NCI-H2171 (cell line): ENCODE measurements around the gene RRP12.

Experiments used
- DNase-seq: peaks from one replicate; lab custom pipeline; 2025; lab: John Stamatoyannopoulos, UW

RRP12 gene

DNA sequence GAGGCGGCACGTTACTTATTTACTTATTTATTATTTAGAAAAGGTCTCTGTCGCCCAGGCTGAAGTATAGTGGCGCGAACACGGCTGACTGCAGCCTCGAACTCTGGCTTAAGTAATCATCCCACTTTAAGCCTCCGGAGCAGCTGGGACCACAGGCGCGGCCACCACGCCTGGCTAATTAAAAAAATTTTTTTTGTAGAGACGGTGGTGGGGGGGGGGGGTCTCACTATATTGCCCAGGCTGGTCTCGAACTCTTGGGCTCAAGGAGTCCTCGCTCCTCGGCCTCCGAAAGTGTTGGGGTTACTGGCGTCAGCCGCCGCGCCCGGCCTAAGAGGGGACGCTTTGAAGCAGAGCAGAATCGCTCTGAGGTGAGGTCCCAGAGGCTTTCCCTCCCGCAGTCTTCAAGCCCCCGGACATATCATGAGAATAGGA, 65.9 kb downstream of the RRP12 start:
- DNase-seq = no peak

DNA sequence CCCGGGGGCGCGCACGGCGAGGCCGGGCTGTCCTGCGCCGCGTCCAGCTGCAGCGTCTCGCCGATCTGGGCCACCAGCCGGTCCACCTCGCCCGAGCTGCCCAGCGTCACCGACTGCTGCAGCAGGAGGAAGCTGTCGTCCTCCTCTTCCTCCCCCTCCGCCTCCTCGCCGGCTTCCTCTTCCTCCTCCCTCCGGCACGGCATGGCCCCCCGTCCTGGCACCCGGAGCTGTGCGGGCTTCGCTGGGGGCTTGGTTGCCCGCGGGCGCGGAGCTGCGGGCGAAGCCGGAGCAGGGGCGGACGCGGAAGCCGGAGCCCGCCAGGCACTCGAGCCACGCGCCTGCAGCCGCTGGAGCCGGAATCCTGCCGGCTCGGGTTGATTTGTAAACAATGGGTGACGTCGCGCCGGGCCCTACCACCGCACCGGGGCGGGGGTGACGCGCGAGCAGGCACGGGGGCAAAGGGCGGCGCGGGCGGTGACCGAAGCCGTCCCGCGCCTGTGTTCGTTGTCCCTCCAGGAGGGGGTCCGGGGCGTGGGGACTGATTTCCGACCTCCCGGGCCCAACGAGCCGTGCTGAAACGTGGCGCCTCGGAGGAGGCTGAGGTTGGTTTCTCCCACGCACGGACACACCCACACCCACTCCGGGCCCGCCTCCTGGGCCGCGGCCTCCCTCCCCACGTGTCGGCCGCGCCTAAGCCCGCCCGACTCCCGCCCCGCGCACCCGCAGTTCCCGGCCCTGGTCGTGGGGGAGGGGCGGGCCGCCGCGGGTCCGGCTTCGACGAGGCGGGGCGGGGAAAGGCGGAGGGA, 66.6 kb downstream of the RRP12 start, which contains the start of gene FRAT2:
TSS of gene FRAT2 (minus strand) at position 360 of the 806 bp plus-strand sequence. CDS start at position 203, 157 bp downstream.
- peak; percentile 65 for DNase-seq

DNA sequence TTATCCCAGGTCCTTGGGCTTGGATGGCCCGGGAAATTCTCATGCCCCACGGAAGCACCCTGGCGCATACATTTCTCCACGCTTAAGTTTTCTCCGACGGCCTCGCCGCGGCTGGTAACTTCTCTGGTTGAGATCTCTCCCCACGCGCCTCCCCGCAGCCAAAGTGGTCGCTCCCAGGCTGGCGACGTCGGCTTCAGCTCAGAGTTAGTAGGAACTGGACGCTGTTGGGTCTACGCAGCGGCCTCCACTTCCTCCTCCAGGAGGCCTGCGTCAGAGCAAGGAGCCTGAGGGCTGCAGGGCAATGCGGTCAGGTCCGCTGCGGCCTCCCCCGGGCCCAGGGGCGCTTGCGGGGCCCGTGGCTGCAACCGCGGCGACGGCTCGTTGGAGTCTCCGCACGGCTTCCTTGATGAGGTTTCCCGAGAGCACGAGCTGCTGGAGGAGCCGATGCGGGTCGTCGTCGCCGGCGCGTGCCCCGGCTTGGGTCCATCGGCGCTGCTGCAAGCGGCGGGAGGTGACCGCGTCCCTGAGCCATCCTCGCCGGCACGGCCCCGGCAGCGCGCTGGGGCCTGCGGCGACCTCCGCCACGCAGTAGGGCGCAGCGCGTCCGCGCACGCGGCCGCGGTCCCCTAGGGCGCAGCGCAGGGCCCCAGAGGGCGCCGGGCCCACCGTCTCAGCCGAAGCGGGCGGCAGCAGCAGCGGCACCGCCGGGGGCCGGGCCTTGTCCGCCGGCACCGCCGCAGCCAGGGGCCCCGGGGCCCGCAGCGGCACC, 67.4 kb downstream of the RRP12 start:
- no peak for DNase-seq

DNA sequence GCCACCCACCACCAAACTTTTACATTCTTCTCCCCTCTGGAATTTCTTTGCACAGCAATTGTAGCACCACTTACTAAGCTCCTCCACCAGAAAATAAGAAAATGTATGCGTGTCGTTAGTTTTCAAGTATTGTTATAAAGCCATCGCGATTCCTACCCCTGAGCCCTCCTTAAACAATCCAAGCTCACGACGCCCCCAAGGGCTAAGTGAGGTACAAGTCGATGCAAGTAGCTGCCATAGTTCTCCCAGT, 67.9 kb downstream of the RRP12 start:
- DNase-seq = no peak

DNA sequence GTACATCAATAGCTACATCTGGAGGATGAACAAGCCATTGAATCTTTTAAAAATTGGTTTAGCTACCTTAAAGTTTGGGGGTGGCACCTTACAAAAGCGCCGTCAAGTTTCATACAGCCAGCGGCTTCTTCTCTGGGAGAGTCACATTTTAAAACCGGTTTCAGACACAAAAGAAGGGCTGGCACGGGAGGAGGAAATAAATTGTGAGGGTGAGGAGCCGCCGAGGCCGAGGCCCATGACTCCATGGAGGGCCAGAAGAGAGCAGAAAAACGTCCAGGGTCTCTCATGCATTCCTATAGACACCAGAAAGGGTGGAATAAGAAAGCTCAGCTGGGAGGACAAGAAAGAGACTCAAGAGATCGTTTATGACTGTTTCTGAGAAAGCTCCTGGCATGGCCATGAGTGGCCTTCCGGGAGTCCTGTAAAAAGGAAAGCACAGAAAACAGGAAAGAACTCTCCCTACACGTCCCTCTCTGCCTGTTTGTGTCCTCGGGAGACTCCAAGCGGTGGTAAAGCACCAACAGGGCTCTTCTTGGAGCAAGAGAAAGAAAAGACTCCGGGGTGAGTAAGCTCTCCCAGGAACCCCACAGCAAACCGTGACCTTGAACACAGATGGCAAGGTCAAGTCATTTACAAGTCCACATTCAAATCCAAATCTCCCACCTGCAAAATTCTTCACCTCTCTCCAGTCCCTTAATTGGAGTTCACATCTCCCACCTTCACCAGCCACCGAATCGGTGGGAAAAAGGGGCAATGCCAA, 68.4 kb downstream of the RRP12 start:
- DNase-seq = no peak

DNA sequence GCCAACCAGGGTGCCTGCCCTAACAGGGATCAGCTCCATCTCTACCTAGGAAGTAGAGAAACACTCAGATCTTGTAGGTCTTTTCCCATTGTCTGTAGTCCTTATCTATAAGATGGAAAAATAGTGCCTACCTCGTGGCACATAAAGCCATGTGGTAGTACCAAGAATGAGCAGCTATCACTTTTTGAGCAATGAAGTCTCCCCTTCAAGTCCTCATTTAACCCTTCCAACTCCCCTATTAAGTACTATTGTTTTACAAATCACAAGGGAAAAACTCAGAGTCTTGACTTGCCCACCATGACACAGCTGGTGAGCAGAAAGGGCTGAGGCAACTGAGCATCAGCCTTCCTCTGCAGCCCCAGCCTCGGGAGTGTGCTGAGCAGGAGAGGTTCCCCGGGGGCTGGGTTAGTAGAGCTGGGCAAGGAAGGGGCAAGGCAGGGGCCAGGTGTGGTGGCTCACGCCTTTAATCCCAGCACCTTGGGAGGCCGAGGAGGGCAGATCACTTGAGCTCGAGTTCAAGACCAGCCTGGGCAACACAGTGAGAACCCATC, 69.9 kb downstream of the RRP12 start:
- DNase-seq = no peak

DNA sequence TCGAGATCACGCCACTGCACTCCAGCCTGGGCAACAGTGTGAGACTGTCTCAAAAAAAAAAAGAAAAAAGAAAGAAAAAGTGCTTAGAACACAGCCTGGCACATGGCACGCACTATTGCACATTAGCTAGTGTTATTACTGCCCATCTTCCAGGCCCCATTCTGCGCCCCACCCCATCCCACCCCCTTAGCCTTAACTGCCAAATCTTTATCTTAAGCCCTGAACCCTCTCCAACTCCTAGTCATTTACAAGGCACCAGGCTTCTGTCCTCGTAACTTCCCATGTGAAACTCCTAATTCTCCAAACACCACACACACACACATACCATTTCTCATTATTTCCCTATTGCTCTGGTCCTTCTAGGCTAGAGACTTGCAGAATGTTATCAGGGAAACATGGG, 71.4 kb downstream of the RRP12 start:
- no peak for DNase-seq

DNA sequence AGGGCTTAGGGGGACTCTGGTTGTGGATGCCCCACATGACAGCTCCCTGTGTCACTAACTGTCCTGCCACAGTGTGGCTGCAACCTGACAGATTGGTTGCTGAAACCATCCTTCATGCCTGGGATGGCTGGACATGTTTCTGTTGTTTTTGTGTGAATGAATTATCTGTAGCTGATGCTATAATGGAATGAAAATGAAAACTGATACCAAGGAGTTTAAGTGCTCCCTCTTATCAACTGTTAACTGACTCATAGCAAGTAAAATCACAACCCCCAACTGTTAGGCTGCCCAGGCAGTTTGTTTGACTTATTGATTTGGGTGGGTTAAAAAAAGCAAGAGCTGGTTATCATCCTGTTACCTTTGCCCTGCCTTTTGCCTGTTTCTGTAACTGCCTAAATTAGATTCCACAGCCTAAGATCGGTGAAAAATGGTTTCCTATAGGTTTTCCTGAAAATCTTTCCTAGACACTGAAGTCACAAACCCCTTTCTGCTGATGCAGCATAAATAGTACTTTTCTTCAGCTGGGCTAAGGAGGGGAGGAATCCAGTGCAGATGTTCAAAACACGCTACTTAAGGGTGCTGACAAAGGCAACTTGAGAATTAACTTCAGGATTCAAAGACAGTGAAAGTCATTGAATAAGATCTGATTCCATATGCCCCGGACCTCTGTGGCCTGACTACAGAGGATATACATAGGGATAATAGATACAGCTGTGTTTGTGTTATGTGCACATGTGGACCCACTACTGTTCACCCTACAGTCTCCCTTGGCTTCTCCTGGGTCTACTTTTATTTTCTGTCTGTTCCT, 72.3 kb downstream of the RRP12 start:
- DNase-seq = no peak

DNA sequence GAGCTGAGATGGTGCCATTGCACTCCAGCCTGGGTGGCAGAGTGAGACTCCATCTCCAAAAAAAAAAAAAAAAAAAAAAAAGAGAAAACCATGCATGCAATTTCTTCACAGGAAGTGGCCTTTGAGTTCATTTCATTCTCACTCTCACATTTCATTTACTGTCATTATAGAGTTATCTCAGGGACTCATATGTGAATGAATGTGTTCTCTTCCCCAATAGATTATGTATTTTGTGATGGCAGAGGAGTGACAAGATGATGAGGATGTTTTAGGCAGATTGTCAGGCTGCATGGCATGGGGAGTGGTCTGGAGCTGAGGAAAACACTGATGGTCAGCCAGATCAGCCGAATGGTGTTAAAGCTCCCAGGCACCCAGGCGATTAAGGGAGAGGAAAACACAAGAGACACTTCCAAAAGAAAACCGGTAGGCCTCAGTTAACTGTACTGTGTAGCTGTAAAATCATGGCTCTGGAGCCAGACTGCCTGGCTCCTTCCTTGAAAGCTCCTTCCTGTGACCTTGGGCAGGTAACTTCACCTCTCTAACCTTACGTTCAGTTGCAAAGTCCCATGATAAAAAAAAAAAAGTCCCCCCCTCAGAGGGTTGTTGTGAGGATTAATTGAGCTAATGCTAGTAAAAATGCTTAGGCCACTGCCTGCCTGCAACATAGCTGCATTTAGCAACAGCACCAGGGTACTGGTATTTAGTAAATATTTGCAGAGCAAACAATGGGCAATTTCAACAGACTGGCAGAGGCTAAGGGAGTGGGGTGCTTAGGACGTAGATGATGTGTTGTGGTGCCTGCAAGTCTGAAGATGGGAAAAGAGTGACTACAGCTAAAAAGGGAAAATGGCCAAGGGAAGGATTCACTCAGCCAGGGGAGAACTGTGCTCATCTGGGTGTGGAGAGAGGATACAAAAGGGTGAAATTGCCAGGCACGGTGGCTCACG, 73.5 kb downstream of the RRP12 start:
- DNase-seq = no peak

DNA sequence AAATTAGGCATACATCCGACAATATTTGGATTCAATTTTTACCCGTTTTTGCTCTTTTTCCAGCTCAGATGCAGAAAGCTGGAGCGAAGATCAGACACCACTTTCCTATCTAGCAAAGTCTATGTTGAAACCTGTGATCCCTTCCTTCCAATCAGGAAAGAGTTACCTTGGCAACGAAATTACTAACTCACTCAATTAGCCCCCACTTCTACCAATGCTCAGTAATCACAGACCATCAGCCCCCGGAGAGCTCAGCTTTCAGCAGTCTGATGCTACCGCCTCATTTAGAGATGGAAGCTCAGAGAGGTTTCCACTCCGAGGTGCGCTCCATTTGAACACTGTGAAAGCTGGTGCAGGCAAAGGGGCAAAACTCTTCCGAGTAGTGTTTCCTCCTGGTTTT, 75.4 kb downstream of the RRP12 start:
- no peak for DNase-seq

DNA sequence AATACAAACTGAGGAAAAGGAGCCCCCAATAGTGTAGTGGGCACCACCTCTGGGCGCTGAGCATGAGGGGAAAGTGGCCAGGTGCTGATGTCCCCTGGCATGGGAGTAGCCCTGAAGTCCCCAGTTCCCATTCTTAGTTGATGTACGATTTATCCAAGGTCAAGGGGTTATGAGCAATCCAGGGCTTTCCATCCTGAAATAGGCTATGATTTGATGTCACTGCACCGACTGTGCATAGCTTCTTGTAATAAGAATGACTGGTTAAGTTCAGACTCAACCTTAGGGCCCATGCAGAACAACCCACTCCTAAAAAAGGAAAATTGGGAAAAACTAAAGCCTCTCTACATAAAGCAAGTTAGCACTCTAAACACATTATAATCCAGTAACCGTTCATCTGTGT, 77.6 kb downstream of the RRP12 start:
- DNase-seq = no peak

DNA sequence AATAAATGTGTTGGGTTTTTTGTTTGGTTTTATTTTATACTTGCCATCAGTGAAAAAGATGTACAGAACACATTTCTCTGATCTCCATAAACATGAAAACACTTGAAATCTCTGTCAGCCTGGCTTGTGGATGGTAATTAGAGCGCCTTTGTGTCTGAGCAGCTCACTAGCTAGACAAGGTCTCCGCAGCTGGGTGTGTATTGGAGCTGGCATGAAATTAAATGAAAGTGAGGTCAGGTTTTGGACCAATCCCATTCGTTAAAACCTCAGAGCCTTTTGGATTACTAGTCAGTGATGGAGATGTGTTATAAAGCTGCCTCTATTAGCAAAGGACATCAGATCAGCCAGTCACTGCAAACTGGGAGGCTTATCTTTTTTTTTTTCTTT, 79.3 kb downstream of the RRP12 start:
- DNase-seq = no peak

DNA sequence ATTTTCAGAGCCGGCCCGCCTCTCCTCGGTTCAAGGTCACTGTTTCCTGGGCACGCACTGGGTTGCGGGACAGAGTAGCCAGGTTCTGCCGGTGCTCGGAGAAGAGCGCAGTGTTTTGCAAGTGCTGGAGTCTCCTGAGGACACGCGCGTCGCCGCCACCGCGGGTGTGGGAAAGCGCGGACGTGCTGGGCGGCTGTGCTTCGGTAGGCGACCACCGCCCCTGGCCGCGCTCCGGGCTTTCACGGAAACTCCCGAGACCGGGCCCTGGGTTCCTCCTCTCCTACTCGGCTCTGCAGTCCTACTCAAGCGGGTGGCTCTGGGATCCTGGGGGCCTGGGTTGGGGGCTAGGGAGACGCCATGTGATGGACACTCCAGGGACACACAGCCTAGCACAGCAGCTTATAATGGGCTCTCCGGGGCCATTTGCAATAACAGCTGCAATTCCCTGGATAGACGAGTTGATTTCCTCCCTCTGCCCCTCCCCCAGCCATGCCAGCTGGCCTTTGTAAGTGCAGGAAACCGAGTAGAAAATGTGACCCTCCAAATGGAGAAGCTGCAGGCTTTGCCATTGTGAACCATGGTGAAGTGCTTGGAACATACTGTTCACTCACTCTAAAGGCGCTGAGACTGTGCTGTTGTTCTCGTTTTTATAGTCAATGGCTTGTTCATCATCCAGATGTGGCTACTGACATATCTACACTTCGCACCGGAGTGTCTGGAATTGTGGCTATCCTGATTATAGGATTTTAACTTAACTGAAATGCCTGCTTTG, 79.9 kb downstream of the RRP12 start:
- peak; percentile 27 for DNase-seq

DNA sequence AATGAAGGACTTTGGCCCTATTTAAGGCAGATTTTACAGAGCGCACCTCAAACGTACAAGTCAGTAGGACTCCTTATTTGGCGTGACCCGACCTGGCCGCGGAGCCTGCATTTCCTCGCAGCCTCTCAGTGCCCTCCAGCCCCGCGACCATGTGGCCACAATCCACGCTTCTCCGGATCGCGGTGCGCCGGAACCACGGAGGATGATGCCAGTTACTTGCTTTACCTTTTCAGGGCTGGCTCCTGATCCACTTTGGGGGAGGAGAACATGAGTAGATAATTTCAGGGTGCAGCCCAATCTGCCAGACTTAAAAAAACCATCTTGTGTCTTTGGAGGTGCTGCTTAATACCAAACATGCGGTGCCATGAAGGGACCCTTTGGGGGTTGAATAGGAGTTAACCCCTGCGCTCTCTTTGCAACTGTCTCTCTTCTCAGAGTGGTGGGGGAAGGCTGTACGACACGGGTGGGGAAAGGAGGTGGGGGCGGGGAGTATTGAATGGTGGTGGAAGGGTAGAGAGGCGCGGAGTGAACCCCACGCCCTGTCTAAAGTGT, 80.6 kb downstream of the RRP12 start:
- no peak for DNase-seq

DNA sequence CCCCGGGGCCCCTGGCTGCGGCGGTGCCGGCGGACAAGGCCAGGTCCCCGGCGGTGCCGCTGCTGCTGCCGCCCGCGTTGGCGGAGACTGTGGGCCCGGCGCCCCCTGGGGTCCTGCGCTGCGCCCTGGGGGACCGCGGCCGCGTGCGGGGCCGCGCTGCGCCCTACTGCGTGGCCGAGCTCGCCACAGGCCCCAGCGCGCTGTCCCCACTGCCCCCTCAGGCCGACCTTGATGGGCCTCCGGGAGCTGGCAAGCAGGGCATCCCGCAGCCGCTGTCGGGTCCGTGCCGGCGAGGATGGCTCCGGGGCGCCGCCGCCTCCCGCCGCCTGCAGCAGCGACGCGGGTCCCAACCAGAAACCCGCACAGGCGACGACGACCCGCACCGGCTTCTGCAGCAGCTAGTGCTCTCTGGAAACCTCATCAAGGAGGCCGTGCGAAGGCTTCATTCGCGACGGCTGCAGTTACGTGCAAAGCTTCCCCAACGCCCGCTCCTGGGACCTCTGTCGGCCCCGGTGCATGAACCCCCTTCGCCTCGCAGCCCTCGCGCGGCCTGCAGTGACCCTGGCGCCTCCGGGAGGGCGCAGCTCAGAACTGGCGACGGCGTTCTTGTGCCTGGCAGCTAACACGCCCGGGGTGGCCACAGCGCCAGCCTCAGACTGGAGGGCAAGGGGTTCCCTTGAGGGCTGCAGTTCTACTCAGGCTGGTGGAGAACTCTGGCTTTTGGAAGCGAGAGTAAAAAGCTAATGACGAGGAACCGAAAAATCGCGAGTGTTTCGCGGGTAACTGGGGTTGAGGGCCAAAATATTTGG, 81.3 kb downstream of the RRP12 start:
- DNase-seq = no peak

DNA sequence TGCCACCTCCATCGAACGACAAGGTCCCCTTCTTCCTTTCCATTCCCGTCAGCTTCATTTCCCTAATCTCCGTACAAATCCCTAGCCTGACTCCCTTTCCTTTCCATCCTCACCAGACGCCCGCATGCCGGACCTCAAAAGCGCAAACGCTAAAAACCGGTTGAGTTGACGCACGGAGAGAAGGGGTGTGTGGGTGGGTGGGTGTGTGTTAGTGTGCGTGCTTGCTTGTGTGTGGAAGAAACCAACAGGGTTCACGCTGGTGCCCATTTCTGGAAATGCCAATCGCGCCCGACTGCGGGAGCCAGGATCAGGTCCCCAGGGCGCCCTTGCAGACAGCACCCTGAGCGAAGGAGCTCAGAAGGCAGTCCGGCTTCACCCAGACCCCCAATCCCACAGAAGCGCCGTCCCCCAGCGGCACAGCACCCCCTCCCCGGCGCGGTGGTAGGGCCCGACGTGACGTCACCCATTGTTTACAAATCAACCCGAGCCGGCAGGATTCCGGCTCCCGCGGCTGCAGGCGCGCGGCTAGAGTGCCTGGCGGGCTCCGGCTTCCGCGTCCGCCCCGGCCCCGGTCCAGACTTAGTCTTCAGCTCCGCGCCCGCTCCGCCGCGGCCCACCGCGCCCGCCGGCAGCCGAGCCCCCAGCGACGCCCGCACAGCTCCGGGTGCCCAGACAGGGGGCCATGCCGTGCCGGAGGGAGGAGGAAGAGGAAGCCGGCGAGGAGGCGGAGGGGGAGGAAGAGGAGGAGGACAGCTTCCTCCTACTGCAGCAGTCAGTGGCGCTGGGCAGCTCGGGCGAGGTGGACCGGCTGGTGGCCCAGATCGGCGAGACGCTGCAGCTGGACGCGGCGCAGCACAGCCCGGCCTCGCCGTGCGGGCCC, 82.1 kb downstream of the RRP12 start, which contains the start of gene FRAT1:
TSS of gene FRAT1 (plus strand) at position 500 of the 880 bp plus-strand sequence. CDS start at position 683, 183 bp downstream.
- peak; percentile 66 for DNase-seq

DNA sequence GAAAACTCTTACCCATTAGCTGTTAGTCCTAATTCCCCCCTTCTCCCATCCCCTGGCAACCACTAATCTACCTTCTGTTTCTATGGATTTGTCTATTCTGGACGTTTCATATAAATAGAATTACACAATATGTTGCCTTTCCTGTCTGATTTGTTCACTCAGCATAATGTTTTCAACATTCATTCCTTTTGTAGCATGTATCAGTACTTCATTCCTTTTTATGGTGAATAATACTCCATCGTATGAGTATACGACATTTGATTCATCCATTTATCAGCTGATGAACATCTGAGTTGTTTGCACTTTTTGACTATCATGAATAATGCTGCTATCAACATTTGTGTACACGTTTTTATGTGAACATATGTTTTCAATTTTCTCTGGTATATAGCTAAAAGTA, 86.5 kb downstream of the RRP12 start:
- no peak for DNase-seq
